SK-N-SH (cell line): ENCODE results near the gene PLA2G4B. TPM values are rescaled to one million over a fixed set of nuclear protein-coding genes. Genes with fewer than 3 reads are reported as not detected.

Experiments used
- CTCF ChIA-PET: fragments of 300-600, 350-600 bp; formaldehyde crosslinking; extraction: SDS; loops from one replicate; lab custom pipeline; 2021; lab: Yijun Ruan, JAX
- POLR2A ChIA-PET: fragments of 350-600 bp; sonication (Branson Sonifier 250); formaldehyde crosslinking; extraction: SDS; loops from one replicate; lab custom pipeline; 2020; ENCODE audit warnings: antibody characterized with exemption, inconsistent platforms; lab: Yijun Ruan, JAX
- DNase-seq: peaks from one replicate; pipeline ENCODE4 v3.0.0; 2012
- H2AFZ ChIP-seq: fragments of 200-600 bp; sonication (generic); 2 replicates; pipeline ENCODE4 v1.8.1; 2016; ENCODE audit warnings: antibody characterized with exemption, mild to moderate bottlenecking, low read depth
- H3F3A ChIP-seq: fragments of 200-600 bp; sonication (generic); replicated peaks from 2 replicates; pipeline ENCODE3; 2016; ENCODE audit warnings: antibody characterized with exemption, mild to moderate bottlenecking; ENCODE audit not compliant: insufficient read depth
- H3K27ac ChIP-seq, 2 experiments: fragments of 200-500 bp in 1 of 2; fragments of 200-600 bp in 1 of 2; sonication (Bioruptor generic) in 1 of 2; sonication (generic), shearing (Covaris generic) in 1 of 2; 2 replicates each; pipeline versions ENCODE4 v1.5.1 to v1.6.1; 2014 to 2016; ENCODE audit warnings: low read depth in 2 of 2, inconsistent platforms in 1 of 2, low read length in 1 of 2, mild to moderate bottlenecking in 1 of 2, mixed read lengths in 1 of 2
- H3K27me3 ChIP-seq: fragments of 200-600 bp; sonication (generic), shearing (Covaris generic); 2 replicates; pipeline ENCODE4 v1.6.1; 2016; ENCODE audit warnings: mixed run types; ENCODE audit not compliant: insufficient read depth
- H3K36me3 ChIP-seq, 2 experiments: fragments of 200-500 bp in 1 of 2; fragments of 200-600 bp in 1 of 2; sonication (Bioruptor generic) in 1 of 2; sonication (generic) in 1 of 2; replicated peaks in 1 of 2; 2 replicates each; pipeline versions ENCODE3 to v1.5.1; 2014 to 2016; ENCODE audit warnings: low read length in 1 of 2, mild to moderate bottlenecking in 1 of 2; ENCODE audit not compliant: insufficient read depth in 2 of 2, control insufficient read depth in 1 of 2
- H3K4me1 ChIP-seq, 2 experiments: fragments of 200-500 bp in 1 of 2; fragments of 200-600 bp in 1 of 2; sonication (Bioruptor generic) in 1 of 2; sonication (generic), shearing (Covaris generic) in 1 of 2; 2 replicates each; pipeline versions ENCODE4 v1.5.1 to v1.6.1; 2014 to 2016; ENCODE audit warnings: low read depth in 1 of 2, low read length in 1 of 2, mixed run types in 1 of 2; ENCODE audit not compliant: insufficient read depth in 2 of 2, control insufficient read depth in 1 of 2
- H3K4me2 ChIP-seq: fragments of 200-600 bp; sonication (generic), shearing (Covaris generic); 2 replicates; pipeline ENCODE4 v1.6.1; 2017; ENCODE audit warnings: mixed run types
- H3K4me3 ChIP-seq, 2 experiments: fragments of 200-500 bp in 1 of 2; fragments of 200-600 bp in 1 of 2; sonication (Bioruptor generic) in 1 of 2; sonication (generic), shearing (Covaris generic) in 1 of 2; 2 replicates each; pipeline versions ENCODE4 v1.5.1 to v1.8.1; 2014 to 2016; ENCODE audit warnings: low read depth in 2 of 2, inconsistent platforms in 1 of 2, low read length in 1 of 2, mild to moderate bottlenecking in 1 of 2, mixed read lengths in 1 of 2, moderate library complexity in 1 of 2
- H3K79me2 ChIP-seq: fragments of 200-600 bp; sonication (generic); 2 replicates; pipeline ENCODE4 v1.8.1; 2017; ENCODE audit warnings: mild to moderate bottlenecking; ENCODE audit not compliant: insufficient read depth
- H3K9ac ChIP-seq: fragments of 200-600 bp; sonication (generic); 2 replicates; pipeline ENCODE4 v1.6.1; 2017; ENCODE audit warnings: mixed run types
- H3K9me2 ChIP-seq: fragments of 200-600 bp; sonication (generic); 2 replicates; pipeline ENCODE4 v1.6.1; 2017; ENCODE audit warnings: mixed run types
- H3K9me3 ChIP-seq: fragments of 200-600 bp; sonication (generic); 2 replicates; pipeline ENCODE4 v1.6.1; 2017; ENCODE audit warnings: mixed run types, mild to moderate bottlenecking, moderate library complexity
- H4K20me1 ChIP-seq: fragments of 200-600 bp; sonication (generic); 2 replicates; pipeline ENCODE4 v1.6.1; 2017; ENCODE audit warnings: mild to moderate bottlenecking, mixed run types; ENCODE audit not compliant: insufficient read depth
- CTCF ChIP-seq: fragments of 200-600 bp; sonication (generic); IDR thresholded peaks from 2 replicates; pipeline ENCODE4 v1.6.1; 2017; ENCODE audit warnings: antibody characterized with exemption, mild to moderate bottlenecking, moderate library complexity
- ELF1 ChIP-seq: IDR thresholded peaks from 2 replicates; pipeline ENCODE4 v1.4.0; 2012
- FOSL2 ChIP-seq: IDR thresholded peaks from 2 replicates; pipeline ENCODE4 v1.4.0; 2012; ENCODE audit warnings: low read depth, mild to moderate bottlenecking, moderate library complexity, borderline replicate concordance
- FOXJ3 ChIP-seq: sonication (generic); formaldehyde crosslinking; IDR thresholded peaks from 2 replicates; pipeline ENCODE4 v1.5.1; 2020; ENCODE audit warnings: mild to moderate bottlenecking, missing genetic modification reagents
- FOXM1 ChIP-seq: IDR thresholded peaks from 2 replicates; pipeline ENCODE4 v1.4.0; 2012; ENCODE audit warnings: low read depth, mild to moderate bottlenecking
- GATA2 ChIP-seq: sonication (generic); formaldehyde crosslinking; IDR thresholded peaks from 2 replicates; pipeline ENCODE4 v1.5.0; 2020; ENCODE audit warnings: mild to moderate bottlenecking, missing genetic modification reagents
- MEF2A ChIP-seq: IDR thresholded peaks from 2 replicates; pipeline ENCODE4 v1.4.0; 2012; ENCODE audit warnings: low read depth, borderline replicate concordance
- MXI1 ChIP-seq: IDR thresholded peaks from 2 replicates; pipeline ENCODE4 v1.6.1; 2012; ENCODE audit warnings: mild to moderate bottlenecking, low read depth, low read length, improper control_type of control experiment
- NRF1 ChIP-seq: IDR thresholded peaks from 2 replicates; pipeline ENCODE4 v1.6.1; 2012; ENCODE audit warnings: low read depth, mild to moderate bottlenecking, low read length
- RCOR1 ChIP-seq: fragments of 150-350 bp; IDR thresholded peaks from 2 replicates; pipeline ENCODE4 v1.6.1; 2017; ENCODE audit warnings: antibody characterized with exemption, low read length
- REST ChIP-seq: IDR thresholded peaks from 2 replicates; pipeline ENCODE4 v1.6.1; 2012; ENCODE audit warnings: mild to moderate bottlenecking, low read depth, low read length, moderate library complexity
- RXRA ChIP-seq: IDR thresholded peaks from 2 replicates; pipeline ENCODE4 v1.4.0; 2012; ENCODE audit warnings: low read depth, mild to moderate bottlenecking, borderline replicate concordance
- SMC3 ChIP-seq: IDR thresholded peaks from 2 replicates; pipeline ENCODE4 v1.6.1; 2012; ENCODE audit warnings: low read depth, low read length, improper control_type of control experiment
- TAF1 ChIP-seq: IDR thresholded peaks from 2 replicates; pipeline ENCODE4 v1.6.1; 2012; ENCODE audit warnings: low read depth, mild to moderate bottlenecking, low read length, moderate library complexity, borderline replicate concordance
- TEAD4 ChIP-seq: IDR thresholded peaks from 2 replicates; pipeline ENCODE4 v1.4.0; 2012; ENCODE audit warnings: mild to moderate bottlenecking, borderline replicate concordance; ENCODE audit not compliant: insufficient read depth
- USF2 ChIP-seq: fragments of 150-350 bp; IDR thresholded peaks from 2 replicates; pipeline ENCODE4 v1.6.1; 2017; ENCODE audit warnings: antibody characterized with exemption, low read length, low read depth, borderline replicate concordance
- YY1 ChIP-seq: IDR thresholded peaks from 2 replicates; pipeline ENCODE4 v1.4.0; 2012; ENCODE audit warnings: low read depth, mild to moderate bottlenecking
- WGBS: methylation state at CpG from one replicate; pipeline ENCODE4 v1.1.6; 2017; ENCODE audit warnings: low lambda C conversion rate; 5-methylcytosine and 5-hydroxymethylcytosine counted together
- polyA plus RNA-seq, 3 experiments: library from polyadenylated mRNA; depleted of rRNA; stranded (reverse); fragments of >200 nt; gene quantifications; 2 replicates each; pipeline ENCODE4 v1.2.3, GENCODE V29; 2012
- TF ChIP-seq, protein P1 (sequence below): fragments of 150-350 bp; IDR thresholded peaks from 2 replicates; pipeline ENCODE4 v1.6.1; 2016; ENCODE audit warnings: mild to moderate bottlenecking, low read depth, low read length

PLA2G4B gene
- polyA plus RNA-seq, 1 of the 3 experiments (the other 2 are of a cell fraction), result 5.3 TPM

GRCh38 chr15:41847981-41848380, 9.3 kb downstream of the PLA2G4B start:
- H2AFZ ChIP-seq, result no peak overlapping the region
- H3K79me2 ChIP-seq, result no peaks in the 10 kb centered on the region
- H3K9me2 ChIP-seq, result no peaks in the 10 kb centered on the region
- no peak overlapping the region for H3K9ac ChIP-seq
- DNase-seq, result no peak
- H4K20me1 ChIP-seq, result no peaks in the 10 kb centered on the region
- no peaks in the 10 kb centered on the region for H3K9me3 ChIP-seq
- no peak overlapping the region for H3K27ac ChIP-seq
- no peak overlapping the region for H3K4me2 ChIP-seq
- TF ChIP-seq USF2 (no peak), GATA2 (CRISPR knock-in tag) (no peak), FOXJ3 (CRISPR knock-in tag) (no peak), NRF1 (no peak), MXI1 (no peak)
- TF ChIP-seq, protein P1, sequence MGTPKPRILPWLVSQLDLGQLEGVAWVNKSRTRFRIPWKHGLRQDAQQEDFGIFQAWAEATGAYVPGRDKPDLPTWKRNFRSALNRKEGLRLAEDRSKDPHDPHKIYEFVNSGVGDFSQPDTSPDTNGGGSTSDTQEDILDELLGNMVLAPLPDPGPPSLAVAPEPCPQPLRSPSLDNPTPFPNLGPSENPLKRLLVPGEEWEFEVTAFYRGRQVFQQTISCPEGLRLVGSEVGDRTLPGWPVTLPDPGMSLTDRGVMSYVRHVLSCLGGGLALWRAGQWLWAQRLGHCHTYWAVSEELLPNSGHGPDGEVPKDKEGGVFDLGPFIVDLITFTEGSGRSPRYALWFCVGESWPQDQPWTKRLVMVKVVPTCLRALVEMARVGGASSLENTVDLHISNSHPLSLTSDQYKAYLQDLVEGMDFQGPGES, result no peak
- H3K36me3 ChIP-seq, result peaks cover 0 to 12% of the 10 kb centered on the region in 2 experiments
- no peak overlapping the region for H3K4me3 ChIP-seq
- ChIA-PET CTCF (interaction anchor here (1.2 to 1.3 kb wide), 2 partner anchors 14 to 36 kb away, joined by 3 read pairs; no protein-coding TSS in a partner anchor), POLR2A (no interaction called here)
- 95% methylated on average over 9 of the region's 9 CpGs for WGBS
- H3K4me1 ChIP-seq, result peaks cover 0 to 12% of the 10 kb centered on the region in 2 experiments; a peak in 1 of 4 replicates
- no peaks in the 10 kb centered on the region for H3K27me3 ChIP-seq
- no peaks in the 10 kb centered on the region for H3F3A ChIP-seq

DNA sequence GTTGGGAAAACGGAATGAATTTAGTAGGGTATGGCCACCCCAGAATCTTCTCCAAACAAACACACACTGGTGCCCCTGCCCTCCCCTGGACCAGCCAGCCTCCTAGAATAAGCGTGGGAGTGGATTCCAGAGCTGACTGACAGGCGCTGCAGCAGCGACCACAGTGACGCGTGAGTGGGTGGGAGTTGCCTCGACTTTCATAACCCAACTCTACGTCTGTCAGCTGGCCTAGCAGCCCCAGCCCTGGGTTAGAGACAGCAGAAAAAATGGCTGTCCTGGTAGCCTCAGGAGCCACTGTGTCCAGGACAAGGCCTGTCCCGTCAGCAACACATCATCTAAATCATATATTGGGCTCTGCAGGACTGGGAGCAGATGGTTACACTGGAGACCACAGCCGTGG, 10.0 kb downstream of the PLA2G4B start:
- Histone ChIP-seq H3K36me3 (peaks cover 0 to 12% of the 10 kb centered on the region in 2 experiments), H3K9me3 (no peaks in the 10 kb centered on the region), H4K20me1 (no peaks in the 10 kb centered on the region), H3K9ac (no peak overlapping the region), H3K4me2 (no peak overlapping the region), H3K4me3 (no peak overlapping the region), H3K27me3 (no peaks in the 10 kb centered on the region), H3K9me2 (no peaks in the 10 kb centered on the region), H3K79me2 (no peaks in the 10 kb centered on the region), H3K27ac (no peak overlapping the region), H3F3A (no peaks in the 10 kb centered on the region), H2AFZ (no peak overlapping the region), H3K4me1 (peaks cover 0 to 14% of the 10 kb centered on the region in 2 experiments; a peak in 1 of 4 replicates)
- DNase-seq, result no peak
- ChIA-PET POLR2A (no interaction called here), CTCF (interaction anchor here (1.3 kb wide), 1 partner anchor 14 kb away, joined by 3 read pairs; no protein-coding TSS in a partner anchor)
- 82% methylated on average over 8 of the region's 10 CpGs for WGBS
- no peak for TF ChIP-seq YY1
- TF ChIP-seq FOXJ3 (CRISPR knock-in tag), result no peak
- TF ChIP-seq RXRA, result no peak
- no peak for TF ChIP-seq USF2
- no peak for TF ChIP-seq MEF2A
- TF ChIP-seq CTCF, result no peak
- TF ChIP-seq RCOR1, result no peak
- no peak for TF ChIP-seq REST
- no peak for TF ChIP-seq MXI1
- no peak for TF ChIP-seq FOSL2
- no peak for TF ChIP-seq SMC3
- TF ChIP-seq TAF1, result no peak
- TF ChIP-seq ELF1, result no peak
- TF ChIP-seq TEAD4, result no peak
- TF ChIP-seq FOXM1, result no peak
